HG02763 (cell line): ENCODE results near the gene KPNA2.
"Not testable (repeated sequence)": the region's sequence is repeated elsewhere in the genome, so short reads cannot be mapped to it uniquely, and the experiment has no call there.

ENCODE experiments used
- ATAC-seq: cut with Tn5 transposase; IDR thresholded peaks from one replicate; pipeline ENCODE4 v1.9.1; 2021; ENCODE audit warnings: mild to moderate bottlenecking, moderate library complexity; ENCODE audit not compliant: unreplicated experiment

KPNA2 gene

DNA sequence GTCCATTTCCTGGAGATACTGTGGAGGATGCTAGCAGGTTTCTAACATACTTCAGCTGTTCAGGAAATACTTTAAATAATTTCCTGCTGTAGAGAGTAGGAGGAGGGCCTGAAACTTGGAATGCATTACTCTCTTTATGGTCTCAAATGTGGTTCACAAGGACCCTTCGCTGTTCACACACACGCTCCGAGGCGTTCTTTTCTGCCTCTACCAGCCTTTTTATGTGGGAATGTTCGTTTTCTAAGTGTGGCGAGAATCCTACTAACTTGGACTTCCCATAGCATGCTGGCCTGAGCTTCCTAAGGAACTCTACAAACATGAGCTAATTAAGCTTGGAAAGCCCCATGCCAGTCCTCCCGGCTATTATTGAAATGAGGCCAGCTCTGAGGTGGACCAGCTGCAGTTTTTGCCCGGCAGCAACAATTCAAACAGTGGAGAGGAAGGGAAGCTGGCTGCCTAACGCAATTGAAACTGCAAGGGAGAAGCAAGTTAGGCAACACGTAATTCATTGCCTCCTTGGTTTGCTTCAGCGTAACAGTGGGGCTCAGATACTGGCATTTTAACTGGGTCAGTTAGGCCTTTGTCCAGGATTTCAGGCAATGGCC lies 18.9 kb downstream of the KPNA2 start:
- no peak for ATAC-seq

GRCh38 chr17:68057531-68057952 lies 22.0 kb downstream of the KPNA2 start:
- ATAC-seq: no peak

- ATAC-seq: no peak
These were observed 24.8 kb downstream of the KPNA2 start for GRCh38 chr17:68060336-68060735.

GRCh38 chr17:68061512-68062313 lies 26.2 kb downstream of the KPNA2 start:
- ATAC-seq: no peak

DNA sequence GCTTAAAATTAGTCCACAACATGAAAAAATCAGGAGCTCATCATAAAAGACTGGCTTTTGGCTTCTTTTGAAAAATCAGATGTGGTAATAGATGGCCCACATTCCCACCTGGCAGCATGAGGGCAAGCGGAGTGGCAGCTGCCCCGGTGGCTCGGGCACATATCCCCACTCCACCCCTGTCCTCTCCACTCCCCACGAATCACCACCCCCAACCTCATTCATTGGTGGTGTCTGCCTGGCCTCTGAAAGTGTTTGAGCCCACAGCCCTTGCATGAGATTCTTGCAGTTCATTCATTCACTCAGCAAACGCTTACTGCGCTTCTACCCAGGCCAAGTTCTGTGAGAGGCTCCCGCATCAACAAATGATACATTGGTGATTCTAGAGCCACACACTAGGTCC lies 29.8 kb downstream of the KPNA2 start:
- not testable (repeated sequence) for ATAC-seq

GRCh38 chr17:68068512-68068911 lies 33.0 kb downstream of the KPNA2 start:
- ATAC-seq: not testable (repeated sequence)

DNA sequence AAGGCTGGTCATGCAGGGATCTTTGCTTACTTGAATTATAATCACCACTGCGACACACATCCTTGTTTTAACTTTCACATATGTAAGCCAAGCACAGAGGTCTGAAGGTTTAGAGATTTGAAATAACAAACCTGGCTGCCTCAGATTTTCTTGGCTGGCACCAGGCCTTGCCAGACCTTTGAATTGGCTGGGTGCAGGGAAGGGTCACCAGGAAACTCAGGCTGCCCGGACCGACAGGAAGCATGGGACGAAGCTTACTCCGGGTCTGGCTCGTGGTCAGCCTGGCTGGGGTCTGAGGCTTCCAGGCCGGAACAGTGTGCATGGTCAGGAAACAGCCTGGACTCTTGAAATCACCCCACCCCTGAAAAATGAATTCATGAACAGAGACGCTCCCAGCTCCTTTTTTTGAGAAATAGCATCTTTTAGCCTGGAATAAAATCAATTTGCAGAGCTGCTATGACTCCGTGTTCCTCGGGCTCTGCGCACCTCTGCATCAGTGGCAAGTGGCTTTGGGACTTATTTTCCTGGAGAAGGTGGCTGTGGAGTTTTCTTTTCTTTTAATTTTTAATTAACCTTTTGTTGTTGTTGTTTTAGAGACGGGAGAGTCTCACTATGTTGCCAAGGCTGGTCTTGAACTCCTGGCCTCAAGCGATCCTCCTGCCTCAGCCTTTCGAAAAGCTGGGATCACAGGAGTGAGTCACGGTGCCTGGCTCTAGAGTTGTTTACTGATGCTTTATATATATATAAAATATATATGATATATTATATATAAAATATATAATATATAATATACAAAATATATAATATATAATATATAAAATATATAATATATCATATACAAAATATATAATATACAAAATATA lies 35.3 kb downstream of the KPNA2 start:
- not testable (repeated sequence) for ATAC-seq

DNA sequence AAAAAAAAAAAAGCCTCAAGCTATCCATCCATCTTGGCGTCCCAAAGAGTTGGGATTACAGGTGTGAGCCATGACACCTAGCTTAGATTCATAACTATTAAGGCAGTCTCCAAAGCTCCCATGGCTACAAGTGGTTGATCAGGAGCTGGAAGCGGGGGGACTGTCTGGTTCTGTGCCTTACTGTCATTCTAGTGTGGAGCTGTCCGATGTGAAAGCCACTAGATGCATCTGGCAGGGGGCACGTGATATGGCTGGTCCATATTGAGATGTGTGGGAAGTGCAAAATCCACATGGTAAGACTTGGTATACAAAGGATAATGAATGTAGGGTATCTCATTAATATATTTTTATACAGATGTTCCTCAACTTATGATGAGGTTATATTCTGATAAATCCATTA lies 38.7 kb downstream of the KPNA2 start:
- ATAC-seq: no peak

- not testable (repeated sequence) for ATAC-seq
These were observed 40.5 kb downstream of the KPNA2 start for GRCh38 chr17:68075953-68076607.

- not testable (repeated sequence) for ATAC-seq
These were observed 42.0 kb downstream of the KPNA2 start for GRCh38 chr17:68077498-68077897.

- no peak for ATAC-seq
These were observed 45.0 kb downstream of the KPNA2 start for GRCh38 chr17:68080411-68081150.

DNA sequence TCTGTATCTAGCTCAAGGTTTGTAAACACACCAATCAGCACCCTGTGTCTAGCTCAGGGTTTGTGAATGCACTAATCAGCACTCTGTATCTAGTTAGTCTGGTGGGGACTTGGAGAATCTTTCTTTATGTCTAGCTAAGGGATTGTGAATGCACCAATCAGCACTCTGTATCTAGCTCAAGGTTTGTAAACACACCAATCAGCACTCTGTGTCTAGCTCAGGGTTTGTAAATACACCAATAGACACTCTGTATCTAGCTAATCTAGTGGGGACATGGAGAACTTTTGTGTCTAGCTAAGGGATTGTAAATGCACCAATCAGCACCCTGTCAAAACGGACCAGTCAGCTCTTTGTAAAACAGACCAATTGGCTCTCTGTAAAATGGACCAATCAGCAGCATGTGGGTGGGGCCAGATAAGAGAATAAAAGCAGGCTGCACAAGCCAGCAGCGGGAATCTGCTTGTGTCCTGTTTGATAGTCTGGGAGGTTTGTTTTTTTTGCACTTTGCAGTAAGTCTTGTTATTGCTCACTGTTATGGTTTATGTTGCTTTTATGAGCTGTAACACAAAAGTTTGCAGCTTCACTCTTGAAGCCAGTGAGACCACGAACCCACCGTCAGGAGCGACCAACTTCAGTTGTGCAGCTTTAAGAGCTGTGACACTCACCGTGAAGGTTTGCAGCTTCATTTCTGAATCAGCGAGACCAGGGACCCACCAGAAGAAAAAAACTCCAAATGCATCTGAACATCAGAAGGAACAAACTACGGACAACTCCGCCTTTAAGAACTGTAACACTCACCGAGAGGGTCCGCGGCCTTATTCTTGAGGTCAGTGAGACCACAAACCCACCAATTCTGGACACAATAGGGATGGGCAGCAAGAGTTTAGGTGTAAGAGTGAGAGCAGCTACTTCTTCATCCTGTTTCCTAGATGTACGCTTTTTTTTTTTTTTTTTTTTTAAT lies 46.0 kb downstream of the KPNA2 start:
- ATAC-seq: not testable (repeated sequence)

DNA sequence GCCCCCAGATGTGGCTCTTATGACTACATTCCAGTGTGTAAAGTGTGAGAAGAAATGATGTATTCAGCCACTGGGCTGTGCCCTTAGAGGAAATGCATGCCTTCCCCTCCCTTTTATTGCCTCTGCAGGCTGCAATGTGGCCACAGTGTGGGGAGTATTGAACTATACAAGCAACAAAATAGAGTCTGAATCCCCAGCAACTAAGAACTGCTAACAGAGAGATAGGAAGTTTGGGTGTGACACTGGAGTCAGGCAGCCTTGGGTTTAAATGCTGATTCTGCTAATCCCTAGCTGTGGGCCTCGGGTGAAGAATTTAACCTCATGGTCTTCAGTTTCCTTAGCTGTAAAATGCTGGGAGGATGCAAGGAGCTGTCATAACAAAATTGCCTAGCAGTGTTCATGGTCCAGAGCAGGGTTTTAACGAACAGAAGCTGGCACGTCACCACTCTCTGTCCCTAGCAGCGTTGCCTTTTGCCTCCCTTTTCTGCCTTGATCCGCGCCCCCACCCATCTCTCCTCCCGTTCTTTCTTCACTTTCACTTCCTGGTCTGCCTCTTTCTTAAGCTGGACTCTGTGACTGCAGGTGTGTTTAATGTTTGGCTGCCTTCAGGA lies 50.3 kb downstream of the KPNA2 start:
- ATAC-seq: no peak

- ATAC-seq: not testable (repeated sequence)
These were observed 51.1 kb downstream of the KPNA2 start for GRCh38 chr17:68086666-68087065.

- not testable (repeated sequence) for ATAC-seq
These were observed 51.6 kb downstream of the KPNA2 start for GRCh38 chr17:68087131-68087623.

DNA sequence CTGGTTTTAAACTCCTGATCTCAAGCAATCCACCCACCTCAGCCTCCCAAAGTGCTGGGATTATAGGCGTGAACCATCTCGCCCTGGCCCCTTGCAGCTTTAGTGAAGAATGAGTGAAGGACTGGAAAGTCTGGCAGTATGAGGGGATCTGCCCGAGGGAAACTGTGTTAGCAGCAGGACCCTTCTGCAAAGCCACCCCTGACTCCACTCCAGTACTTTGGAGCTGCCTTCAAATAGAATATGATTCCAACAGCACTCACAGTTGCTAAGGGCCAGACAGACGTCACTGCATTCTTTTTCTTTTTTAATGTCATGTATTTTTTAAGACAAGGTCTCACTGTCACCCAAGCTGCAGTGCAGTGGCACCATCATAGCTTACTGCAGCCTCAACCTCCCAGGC lies 52.3 kb downstream of the KPNA2 start:
- ATAC-seq: no peak

- ATAC-seq: no peak
These were observed 54.3 kb downstream of the KPNA2 start for GRCh38 chr17:68089881-68090280.

GRCh38 chr17:68094481-68095078 lies 59.0 kb downstream of the KPNA2 start:
- no peak for ATAC-seq
